OCI-LY7 (cell line): ENCODE measurements around the gene BCO2.

Experiments used
- EZH2phosphoT487 ChIP-seq: fragments of 200-600 bp; sonication (generic); IDR thresholded peaks from 2 replicates; pipeline ENCODE4 v1.6.1; 2018; ENCODE audit warnings: low read depth, borderline replicate concordance, mild to moderate bottlenecking, mixed run types, antibody characterized with exemption, low read length, moderate library complexity, mixed read lengths
- TF ChIP-seq, protein P1 (sequence below): fragments of 200-600 bp; sonication (generic); conservative IDR thresholded peaks from 2 replicates; pipeline ENCODE4 v1.5.1; 2014; ENCODE audit warnings: mild to moderate bottlenecking, antibody characterized with exemption, low read length, moderate library complexity, mixed read lengths

DNA sequence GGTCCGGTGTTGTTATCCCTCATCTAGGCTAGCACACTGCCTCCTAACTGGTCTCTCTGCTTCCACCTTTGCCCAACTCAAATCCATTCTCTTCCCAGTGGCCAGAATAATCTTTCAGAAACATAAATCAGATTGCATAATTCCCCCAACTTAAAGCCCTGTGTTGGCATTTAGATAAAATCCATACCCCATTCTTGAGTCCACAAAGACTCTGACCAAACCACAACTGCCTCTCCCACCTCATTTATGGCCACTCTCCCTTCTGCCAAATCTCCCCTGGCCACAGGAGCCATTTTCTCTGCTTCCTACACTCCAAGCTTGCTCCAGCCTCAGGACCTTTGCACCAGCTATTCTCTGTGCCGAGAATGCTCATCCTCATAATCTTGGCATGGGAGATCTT is 48.3 kb upstream of the BCO2 start:
- TF ChIP-seq, protein P1, sequence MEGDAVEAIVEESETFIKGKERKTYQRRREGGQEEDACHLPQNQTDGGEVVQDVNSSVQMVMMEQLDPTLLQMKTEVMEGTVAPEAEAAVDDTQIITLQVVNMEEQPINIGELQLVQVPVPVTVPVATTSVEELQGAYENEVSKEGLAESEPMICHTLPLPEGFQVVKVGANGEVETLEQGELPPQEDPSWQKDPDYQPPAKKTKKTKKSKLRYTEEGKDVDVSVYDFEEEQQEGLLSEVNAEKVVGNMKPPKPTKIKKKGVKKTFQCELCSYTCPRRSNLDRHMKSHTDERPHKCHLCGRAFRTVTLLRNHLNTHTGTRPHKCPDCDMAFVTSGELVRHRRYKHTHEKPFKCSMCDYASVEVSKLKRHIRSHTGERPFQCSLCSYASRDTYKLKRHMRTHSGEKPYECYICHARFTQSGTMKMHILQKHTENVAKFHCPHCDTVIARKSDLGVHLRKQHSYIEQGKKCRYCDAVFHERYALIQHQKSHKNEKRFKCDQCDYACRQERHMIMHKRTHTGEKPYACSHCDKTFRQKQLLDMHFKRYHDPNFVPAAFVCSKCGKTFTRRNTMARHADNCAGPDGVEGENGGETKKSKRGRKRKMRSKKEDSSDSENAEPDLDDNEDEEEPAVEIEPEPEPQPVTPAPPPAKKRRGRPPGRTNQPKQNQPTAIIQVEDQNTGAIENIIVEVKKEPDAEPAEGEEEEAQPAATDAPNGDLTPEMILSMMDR = no peak
- TF ChIP-seq EZH2phosphoT487 = no peak
